A673 (cell line): Measurements from ENCODE around the gene MGAT2. TPM values are rescaled to one million over a fixed set of nuclear protein-coding genes. Genes with fewer than 3 reads are reported as not detected.

Experiments used
- BruUV-seq: library from RNA; stranded (reverse); fragments of 400-500 nt; replicated peaks from 2 replicates; lab custom pipeline; 2021; lab: Mats Ljungman, UMichigan
- CTCF ChIA-PET: fragments of 300-600 bp; sonication (Branson Sonifier 250); formaldehyde crosslinking; loops from one replicate; lab custom pipeline; 2022; ENCODE audit warnings: antibody characterized with exemption; lab: Charles Lee
- POLR2A ChIA-PET: fragments of 300-600 bp; sonication (Branson Sonifier 250); formaldehyde crosslinking; loops from one replicate; lab custom pipeline; 2022; ENCODE audit warnings: antibody characterized with exemption; ENCODE audit not compliant: low non-redundant PET; lab: Charles Lee
- DNase-seq: peaks from one replicate; pipeline ENCODE4 v3.0.0-alpha.2; 2015; ENCODE audit warnings: low spot score
- H3K27ac ChIP-seq: fragments of 200-600 bp; sonication (generic); 2 replicates; pipeline ENCODE4 v1.5.1; 2016; ENCODE audit warnings: mixed run types, low read depth, mild to moderate bottlenecking, mixed read lengths, antibody characterized with exemption, low read length; ENCODE audit not compliant: poor library complexity, severe bottlenecking
- H3K27me3 ChIP-seq: fragments of 200-600 bp; sonication (generic); replicated peaks from 2 replicates; pipeline ENCODE4 v1.6.1; 2017; ENCODE audit warnings: mixed run types, low read depth, mild to moderate bottlenecking, mixed read lengths, antibody characterized with exemption, low read length; ENCODE audit not compliant: insufficient read depth, poor library complexity
- H3K36me3 ChIP-seq: fragments of 200-600 bp; sonication (generic); 2 replicates; pipeline ENCODE4 v1.6.1; 2016; ENCODE audit warnings: mixed run types, mild to moderate bottlenecking, mixed read lengths, antibody characterized with exemption, low read length; ENCODE audit not compliant: insufficient read depth, poor library complexity, severe bottlenecking
- H3K4me1 ChIP-seq: fragments of 200-600 bp; sonication (generic); 2 replicates; pipeline ENCODE4 v1.6.1; 2017; ENCODE audit warnings: mixed run types, mild to moderate bottlenecking, mixed read lengths, antibody characterized with exemption, low read length; ENCODE audit not compliant: insufficient read depth, poor library complexity, severe bottlenecking
- H3K4me3 ChIP-seq: fragments of 200-600 bp; sonication (generic); 2 replicates; pipeline ENCODE4 v1.5.1; 2016; ENCODE audit warnings: low read depth, mixed run types, mild to moderate bottlenecking, mixed read lengths, low read length; ENCODE audit not compliant: poor library complexity, severe bottlenecking
- H3K9me3 ChIP-seq: fragments of 200-600 bp; sonication (generic); 2 replicates; pipeline ENCODE4 v1.6.1; 2016; ENCODE audit warnings: mixed run types, low read depth, mild to moderate bottlenecking, mixed read lengths, antibody characterized with exemption, low read length; ENCODE audit not compliant: poor library complexity, severe bottlenecking
- EZH2 ChIP-seq: fragments of 200-600 bp; sonication (generic); IDR thresholded peaks from 2 replicates; pipeline ENCODE4 v1.6.1; 2017; ENCODE audit warnings: borderline replicate concordance, low read depth, mild to moderate bottlenecking, mixed read lengths, antibody characterized with exemption, low read length; ENCODE audit not compliant: poor library complexity, severe bottlenecking
- intact Hi-C: fragments of 100-400 bp; cut with micrococcal nuclease; formaldehyde crosslinking; loops from one replicate; pipeline ENCODE4 v1.10.0; 2022; ENCODE audit not compliant: unreplicated experiment
- total RNA-seq: library from RNA; stranded (reverse); gene quantifications from 2 replicates; pipeline ENCODE4 v1.2.3, GENCODE V29; 2021
- TF ChIP-seq, protein P1 (sequence below): fragments of 300-800, 200-600 bp; sonication (generic); conservative IDR thresholded peaks from 2 replicates; pipeline ENCODE4 v1.5.1; 2017; ENCODE audit warnings: low read depth, mild to moderate bottlenecking, antibody characterized with exemption, low read length, moderate library complexity, mixed read lengths

The MGAT2 gene
- total RNA-seq, 1 experiment from 2014 or later: 37.3 TPM

DNA sequence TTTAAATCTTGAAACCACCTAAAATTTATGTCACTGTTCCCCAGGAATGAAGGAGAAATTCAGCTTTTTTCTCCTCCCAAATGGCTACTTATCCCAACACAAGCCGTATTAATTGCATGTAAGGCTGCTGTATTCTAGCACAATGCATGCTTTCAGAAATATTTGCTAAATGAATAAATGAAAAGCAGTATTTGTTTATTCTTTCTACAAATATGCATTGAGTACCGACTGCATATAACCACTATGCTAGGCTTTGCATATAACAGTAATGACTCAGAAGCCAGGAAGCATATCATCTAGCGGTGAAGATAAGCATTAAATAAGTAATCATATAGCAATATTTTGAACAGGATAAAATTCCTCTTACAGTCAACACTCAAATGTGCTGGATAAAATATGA is 27.6 kb upstream of the MGAT2 start:
- ChIA-PET CTCF (no interaction called here), POLR2A (no interaction called here)
- no peaks in the 10 kb centered on the region for H3K9me3 ChIP-seq
- DNase-seq: no peak
- TF ChIP-seq, protein P1, sequence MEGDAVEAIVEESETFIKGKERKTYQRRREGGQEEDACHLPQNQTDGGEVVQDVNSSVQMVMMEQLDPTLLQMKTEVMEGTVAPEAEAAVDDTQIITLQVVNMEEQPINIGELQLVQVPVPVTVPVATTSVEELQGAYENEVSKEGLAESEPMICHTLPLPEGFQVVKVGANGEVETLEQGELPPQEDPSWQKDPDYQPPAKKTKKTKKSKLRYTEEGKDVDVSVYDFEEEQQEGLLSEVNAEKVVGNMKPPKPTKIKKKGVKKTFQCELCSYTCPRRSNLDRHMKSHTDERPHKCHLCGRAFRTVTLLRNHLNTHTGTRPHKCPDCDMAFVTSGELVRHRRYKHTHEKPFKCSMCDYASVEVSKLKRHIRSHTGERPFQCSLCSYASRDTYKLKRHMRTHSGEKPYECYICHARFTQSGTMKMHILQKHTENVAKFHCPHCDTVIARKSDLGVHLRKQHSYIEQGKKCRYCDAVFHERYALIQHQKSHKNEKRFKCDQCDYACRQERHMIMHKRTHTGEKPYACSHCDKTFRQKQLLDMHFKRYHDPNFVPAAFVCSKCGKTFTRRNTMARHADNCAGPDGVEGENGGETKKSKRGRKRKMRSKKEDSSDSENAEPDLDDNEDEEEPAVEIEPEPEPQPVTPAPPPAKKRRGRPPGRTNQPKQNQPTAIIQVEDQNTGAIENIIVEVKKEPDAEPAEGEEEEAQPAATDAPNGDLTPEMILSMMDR: no peak
- no peak for TF ChIP-seq EZH2
- H3K36me3 ChIP-seq: no peaks in the 10 kb centered on the region
- no peak overlapping the region for H3K27ac ChIP-seq
- intact Hi-C loops: no loop called here
- BruUV-seq: no TSS peak
- H3K4me3 ChIP-seq: no peak overlapping the region
- no peaks in the 10 kb centered on the region for H3K27me3 ChIP-seq
- H3K4me1 ChIP-seq: no peaks in the 10 kb centered on the region

DNA sequence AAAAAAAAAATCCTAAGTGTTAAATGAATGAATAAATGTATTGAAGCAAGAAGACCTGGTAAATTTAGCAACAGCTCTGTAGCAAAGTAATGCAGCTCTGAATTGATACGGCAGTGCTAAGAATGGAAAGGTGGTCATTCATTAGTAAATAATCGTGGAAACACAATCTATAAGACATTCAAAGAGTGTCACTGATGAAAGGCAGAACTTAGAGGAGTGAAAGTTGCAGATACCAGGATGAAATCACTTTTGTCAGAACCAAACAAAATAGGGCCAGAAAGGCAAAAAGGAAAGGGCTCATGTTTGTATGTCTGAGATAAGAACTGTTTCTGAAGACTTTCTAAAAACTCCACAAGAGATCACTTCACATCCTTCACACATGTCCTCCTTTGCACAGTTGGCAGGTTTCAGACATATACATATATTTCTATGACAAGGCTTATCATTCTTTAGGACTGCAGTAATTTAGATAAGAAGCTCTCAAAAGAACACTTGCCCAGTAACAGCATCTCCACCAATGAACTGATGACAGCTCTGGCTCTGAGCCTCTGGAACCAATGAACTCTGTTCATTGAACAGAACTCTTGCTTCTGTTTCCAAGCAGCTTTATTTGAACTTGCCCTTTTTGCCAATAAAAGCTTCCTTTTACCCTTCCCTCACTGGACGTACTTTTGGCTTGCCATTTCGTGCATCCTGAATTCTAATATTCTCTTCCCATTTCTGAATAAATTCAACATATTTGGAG is 26.1 kb upstream of the MGAT2 start:
- no peak for DNase-seq
- POLR2A ChIA-PET: no interaction called here
- CTCF ChIA-PET: interaction anchor here (0.7 to 1.1 kb wide), 2 partner anchors 8 to 11 kb away, joined by 3 read pairs; partner anchors contain the start of gene RPS29

DNA sequence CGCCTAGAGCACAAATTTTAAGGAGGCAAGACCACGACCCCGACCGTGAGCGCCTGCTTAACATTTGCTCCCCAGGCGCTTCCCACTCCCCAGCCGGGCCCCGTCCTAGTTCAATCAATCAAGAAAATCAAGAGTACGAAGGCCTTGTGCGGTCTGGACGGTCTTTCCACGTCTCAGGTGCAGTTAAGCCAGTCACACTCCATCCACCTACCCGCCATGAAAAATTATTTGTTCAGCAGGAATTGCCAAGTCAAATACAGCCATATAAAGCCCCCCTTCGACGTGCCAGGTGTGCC is 22.5 kb upstream of the MGAT2 start:
- Histone ChIP-seq H3K4me3 (peak overlapping the region; percentile 95), H3K9me3 (no peaks in the 10 kb centered on the region), H3K4me1 (no peaks in the 10 kb centered on the region), H3K36me3 (peaks cover 18% of the 10 kb centered on the region), H3K27me3 (no peaks in the 10 kb centered on the region), H3K27ac (peak overlapping the region; percentile 97)
- TF ChIP-seq, protein P1: no peak
- TF ChIP-seq EZH2: no peak
- ChIA-PET CTCF (no interaction called here), POLR2A (no interaction called here)
- no peak for DNase-seq
- BruUV-seq: no TSS peak
- intact Hi-C loops: no loop called here

More for the DNA sequence above, 26.1 kb upstream of the MGAT2 start:
- TF ChIP-seq, protein P1: no peak
- TF ChIP-seq EZH2: no peak
- intact Hi-C loops: no loop called here
- no peaks in the 10 kb centered on the region for H3K27me3 ChIP-seq
- no peak overlapping the region for H3K27ac ChIP-seq
- no peaks in the 10 kb centered on the region for H3K4me1 ChIP-seq
- no peak overlapping the region for H3K4me3 ChIP-seq
- BruUV-seq: no TSS peak
- no peaks in the 10 kb centered on the region for H3K36me3 ChIP-seq
- H3K9me3 ChIP-seq: no peaks in the 10 kb centered on the region
